ENCODE data around the gene DAPK1. TPM values are rescaled to one million over a fixed set of nuclear protein-coding genes. Genes with fewer than 3 reads are reported as not detected.

The DAPK1 gene
- total and polyA plus RNA-seq, 3 donors from 2014 or later = 35.1 to 74.6 (median 71.0) TPM

- TF ChIP-seq CTCF (IDR thresholded peaks at IDR 0.05) = no peak
- TF ChIP-seq POLR2A (IDR thresholded peaks at IDR 0.05) = no peak
- WGBS, 2 donors = 74 to 86% methylated on average over 8 of the region's 8 CpGs
- no peak for DNase-seq
- no peaks in the 10 kb centered on the region for H3K27me3 ChIP-seq
- H3K36me3 ChIP-seq (ENCODE audit: low read depth, missing control alignments) = no peaks in the 10 kb centered on the region
- H3K4me1 ChIP-seq = peaks cover 21% of the 10 kb centered on the region
- H3K9me3 ChIP-seq = no peaks in the 10 kb centered on the region
- no peak overlapping the region for H3K4me3 ChIP-seq
- intact Hi-C loops (cut with DNase I; ENCODE audit: low total_unique reads) = no loop called here
- H3K27ac ChIP-seq = peak overlapping the region in 1 of 2 donors; percentile 11
These were observed 42.9 kb downstream of the DAPK1 start for GRCh38 chr9:87540444-87541105.

GRCh38 chr9:87541663-87542062 is 44.0 kb downstream of the DAPK1 start:
- Histone ChIP-seq H3K27ac (no peak overlapping the region), H3K4me3 (no peak overlapping the region), H3K4me1 (peaks cover 21% of the 10 kb centered on the region), H3K27me3 (no peaks in the 10 kb centered on the region), H3K36me3 (ENCODE audit: low read depth, missing control alignments) (no peaks in the 10 kb centered on the region), H3K9me3 (no peaks in the 10 kb centered on the region)
- no peak for DNase-seq
- 67 to 72% methylated on average over 2 of the region's 2 CpGs for WGBS, 2 donors
- TF ChIP-seq POLR2A (IDR thresholded peaks at IDR 0.05) (no peak), CTCF (IDR thresholded peaks at IDR 0.05) (no peak)
- intact Hi-C loops (cut with DNase I; ENCODE audit: low total_unique reads) = no loop called here

GRCh38 chr9:87542141-87542540 is 44.5 kb downstream of the DAPK1 start:
- Histone ChIP-seq H3K4me3 (no peak overlapping the region), H3K36me3 (ENCODE audit: low read depth, missing control alignments) (no peaks in the 10 kb centered on the region), H3K9me3 (no peaks in the 10 kb centered on the region), H3K4me1 (peaks cover 21% of the 10 kb centered on the region), H3K27me3 (no peaks in the 10 kb centered on the region), H3K27ac (peak overlapping the region in 1 of 2 donors; percentile 12)
- DNase-seq = no peak
- no peak for TF ChIP-seq CTCF (IDR thresholded peaks at IDR 0.05)
- TF ChIP-seq POLR2A (IDR thresholded peaks at IDR 0.05) = no peak
- intact Hi-C loops (cut with DNase I; ENCODE audit: low total_unique reads) = no loop called here
- 42 to 84% methylated on average over 2 of the region's 2 CpGs for WGBS, 2 donors

GRCh38 chr9:87543251-87543650 is 45.6 kb downstream of the DAPK1 start:
- no peaks in the 10 kb centered on the region for H3K9me3 ChIP-seq
- H3K36me3 ChIP-seq (ENCODE audit: low read depth, missing control alignments) = no peaks in the 10 kb centered on the region
- peaks cover 21% of the 10 kb centered on the region for H3K4me1 ChIP-seq
- H3K27ac ChIP-seq = peak overlapping the region in 1 of 2 donors; percentile 12
- TF ChIP-seq CTCF (IDR thresholded peaks at IDR 0.05) = no peak
- TF ChIP-seq POLR2A (IDR thresholded peaks at IDR 0.05) = no peak
- H3K27me3 ChIP-seq = no peaks in the 10 kb centered on the region
- intact Hi-C loops (cut with DNase I; ENCODE audit: low total_unique reads) = no loop called here
- DNase-seq = no peak
- no peak overlapping the region for H3K4me3 ChIP-seq

- intact Hi-C loops (cut with DNase I; ENCODE audit: low total_unique reads) = no loop called here
- no peaks in the 10 kb centered on the region for H3K27me3 ChIP-seq
- no peak overlapping the region for H3K27ac ChIP-seq
- 73 to 76% methylated on average over 1 of the region's 1 CpG for WGBS, 2 donors
- no peak overlapping the region for H3K4me3 ChIP-seq
- peaks cover 21% of the 10 kb centered on the region for H3K4me1 ChIP-seq
- H3K9me3 ChIP-seq = no peaks in the 10 kb centered on the region
- no peaks in the 10 kb centered on the region for H3K36me3 ChIP-seq (ENCODE audit: low read depth, missing control alignments)
- no peak for TF ChIP-seq CTCF (IDR thresholded peaks at IDR 0.05)
- no peak for TF ChIP-seq POLR2A (IDR thresholded peaks at IDR 0.05)
- no peak for DNase-seq
These were observed 48.2 kb downstream of the DAPK1 start for GRCh38 chr9:87545858-87546257.

All from testis (tissue), 3 donors.